H1 (cell line): Measurements from ENCODE around the gene C1QTNF4. TPM values are rescaled to one million over a fixed set of nuclear protein-coding genes. Genes with fewer than 3 reads are reported as not detected.

Experiments used
- CTCF ChIA-PET: fragments of 300-600 bp; sonication (Branson Sonifier 250); formaldehyde crosslinking; loops from one replicate; lab custom pipeline; 2021; ENCODE audit not compliant: partially characterized antibody; lab: Charles Lee
- POLR2A ChIA-PET: fragments of 300-600 bp; sonication (Branson Sonifier 250); formaldehyde crosslinking; loops from one replicate; lab custom pipeline; 2021; ENCODE audit warnings: inconsistent platforms; ENCODE audit not compliant: partially characterized antibody; lab: Charles Lee
- DNase-seq, 2 experiments: peaks; one replicate each; pipeline versions ENCODE4 v3.0.0 to v3.0.0-alpha.2; 2010 to 2022; ENCODE audit warnings: low spot score in 2 of 2, low read depth in 1 of 2, mixed read lengths in 1 of 2
- FAIRE-seq: peaks from 2 replicates; lab custom pipeline; 2011; peaks lifted over from hg19 to GRCh38; lab: Jason Lieb, UNC
- H2AFZ ChIP-seq: 2 replicates; pipeline ENCODE4 v1.8.1; 2012; ENCODE audit warnings: low read length, inconsistent platforms
- H2AK5ac ChIP-seq: 2 replicates; pipeline ENCODE4 v1.6.1; 2013; ENCODE audit warnings: low read depth, low read length
- H2BK120ac ChIP-seq: replicated peaks from 2 replicates; pipeline ENCODE3; 2013; ENCODE audit warnings: low read depth, low read length, inconsistent platforms
- H2BK12ac ChIP-seq: 2 replicates; pipeline ENCODE4 v1.6.1; 2013; ENCODE audit warnings: low read depth, low read length
- H2BK15ac ChIP-seq: 2 replicates; pipeline ENCODE4 v1.6.1; 2013; ENCODE audit warnings: low read length
- H2BK20ac ChIP-seq: 2 replicates; pipeline ENCODE4 v1.6.1; 2013; ENCODE audit warnings: low read length
- H2BK5ac ChIP-seq: 2 replicates; pipeline ENCODE4 v1.6.1; 2013; ENCODE audit warnings: low read depth, low read length
- H3K14ac ChIP-seq: 2 replicates; pipeline ENCODE4 v1.6.1; 2013; ENCODE audit warnings: inconsistent platforms; ENCODE audit not compliant: insufficient read length
- H3K18ac ChIP-seq: 2 replicates; pipeline ENCODE4 v1.6.1; 2013; ENCODE audit warnings: low read length; ENCODE audit errors: extremely low read depth
- H3K23ac ChIP-seq: 2 replicates; pipeline ENCODE4 v1.6.1; 2013; ENCODE audit warnings: inconsistent platforms; ENCODE audit not compliant: insufficient read length
- H3K23me2 ChIP-seq: 2 replicates; pipeline ENCODE4 v1.6.1; 2013; ENCODE audit warnings: low read depth, low read length
- H3K27ac ChIP-seq: 2 replicates; pipeline ENCODE4 v1.6.1; 2011; ENCODE audit warnings: low read depth, low read length, inconsistent platforms
- H3K27me3 ChIP-seq, 4 experiments: replicated peaks in 1 of 4; 1 replicate in 1 of 4; 2 replicates in 3 of 4; pipeline versions ENCODE4 v1.6.1 to v1.8.1; 2011 to 2013; ENCODE audit warnings: low read length in 3 of 4, mild to moderate bottlenecking in 3 of 4, inconsistent platforms in 2 of 4, mixed read lengths in 2 of 4, moderate library complexity in 1 of 4; ENCODE audit not compliant: control insufficient read depth in 3 of 4, insufficient read depth in 3 of 4; ENCODE audit errors: extremely low read depth in 1 of 4
- H3K36me3 ChIP-seq, 4 experiments: 2 replicates each; pipeline versions ENCODE4 v1.6.1 to v1.8.1; 2011 to 2013; ENCODE audit warnings: mild to moderate bottlenecking in 4 of 4, low read length in 3 of 4, moderate library complexity in 2 of 4, control low read depth in 1 of 4, inconsistent platforms in 1 of 4; ENCODE audit not compliant: insufficient read depth in 4 of 4, control insufficient read depth in 2 of 4
- H3K4ac ChIP-seq: replicated peaks from 2 replicates; pipeline ENCODE3; 2013; ENCODE audit warnings: low read length, low read depth, mixed read lengths, inconsistent platforms; ENCODE audit not compliant: insufficient read length
- H3K4me1 ChIP-seq, 4 experiments: replicated peaks in 1 of 4; 1 replicate in 1 of 4; 2 replicates in 3 of 4; pipeline versions ENCODE4 v1.6.1 to v1.8.1; 2011 to 2013; ENCODE audit warnings: low read length in 3 of 4, inconsistent platforms in 2 of 4, mixed read lengths in 1 of 4; ENCODE audit not compliant: insufficient read depth in 4 of 4, control insufficient read depth in 3 of 4
- H3K4me2 ChIP-seq, 2 experiments: 2 replicates each; pipeline versions ENCODE4 v1.6.1 to v1.8.1; 2011 to 2013; ENCODE audit warnings: low read depth in 2 of 2, low read length in 2 of 2, control low read depth in 1 of 2, inconsistent platforms in 1 of 2, mild to moderate bottlenecking in 1 of 2; ENCODE audit not compliant: insufficient read depth in 1 of 2
- H3K4me3 ChIP-seq, 4 experiments: fragments of 200-600, 300-600 bp in 1 of 4; sonication (generic), shearing (Covaris generic), sonication (Bioruptor Twin) in 1 of 4; 2 replicates each; pipeline versions ENCODE4 v1.5.1 to v1.8.1; 2011 to 2016; ENCODE audit warnings: low read length in 4 of 4, low read depth in 3 of 4, control low read depth in 2 of 4, inconsistent platforms in 2 of 4, mild to moderate bottlenecking in 2 of 4, mixed read lengths in 1 of 4, moderate library complexity in 1 of 4; ENCODE audit not compliant: insufficient read depth in 2 of 4; ENCODE audit errors: extremely low read depth in 1 of 4
- H3K56ac ChIP-seq: replicated peaks from 2 replicates; pipeline ENCODE3; 2013; ENCODE audit warnings: low read depth, mild to moderate bottlenecking, mixed read lengths, low read length, inconsistent platforms; ENCODE audit not compliant: insufficient read length
- H3K79me1 ChIP-seq: 2 replicates; pipeline ENCODE4 v1.6.1; 2013; ENCODE audit warnings: low read depth, low read length, control low read depth
- H3K79me2 ChIP-seq, 2 experiments: 2 replicates each; pipeline versions ENCODE4 v1.6.1 to v1.8.1; 2012 to 2013; ENCODE audit warnings: low read length in 2 of 2, mild to moderate bottlenecking in 2 of 2, inconsistent platforms in 1 of 2; ENCODE audit not compliant: insufficient read depth in 2 of 2, control insufficient read depth in 1 of 2
- H3K9ac ChIP-seq, 4 experiments: replicated peaks in 1 of 4; 1 replicate in 1 of 4; 2 replicates in 3 of 4; pipeline versions ENCODE4 v1.6.1 to v1.8.1; 2011 to 2013; ENCODE audit warnings: low read depth in 3 of 4, low read length in 3 of 4, control low read depth in 2 of 4, mild to moderate bottlenecking in 2 of 4, moderate library complexity in 2 of 4, inconsistent platforms in 1 of 4; ENCODE audit errors: extremely low read depth in 1 of 4
- H3K9me3 ChIP-seq, 2 experiments: 2 replicates each; pipeline versions ENCODE4 v1.6.1 to v1.8.1; 2012 to 2013; ENCODE audit warnings: mild to moderate bottlenecking in 2 of 2, moderate library complexity in 2 of 2, control low read depth in 1 of 2, inconsistent platforms in 1 of 2, low read depth in 1 of 2, low read length in 1 of 2, mixed read lengths in 1 of 2; ENCODE audit not compliant: insufficient read depth in 2 of 2
- H4K20me1 ChIP-seq, 2 experiments: replicated peaks in 1 of 2; 2 replicates each; pipeline versions ENCODE3 to v1.8.1; 2011 to 2013; ENCODE audit warnings: inconsistent platforms in 2 of 2, low read length in 2 of 2, mild to moderate bottlenecking in 1 of 2; ENCODE audit not compliant: insufficient read depth in 2 of 2, control insufficient read depth in 1 of 2
- H4K5ac ChIP-seq: 2 replicates; pipeline ENCODE4 v1.6.1; 2013; ENCODE audit warnings: low read length, low read depth, mixed read lengths, inconsistent platforms; ENCODE audit not compliant: insufficient read length
- H4K8ac ChIP-seq: 2 replicates; pipeline ENCODE4 v1.8.0; 2013; ENCODE audit warnings: mild to moderate bottlenecking, moderate library complexity, low read length, inconsistent platforms; ENCODE audit not compliant: insufficient read depth; ENCODE audit errors: extremely low read depth
- H4K91ac ChIP-seq: replicated peaks from 2 replicates; pipeline ENCODE3; 2013; ENCODE audit warnings: low read length, mixed read lengths, inconsistent platforms; ENCODE audit not compliant: insufficient read length
- ASH2L ChIP-seq: fragments of 200-600, 300-600 bp; sonication (generic); IDR thresholded peaks from one replicate; pipeline ENCODE4 v1.7.1; 2017; ENCODE audit warnings: low read length
- BRCA1 ChIP-seq: IDR thresholded peaks from 2 replicates; pipeline ENCODE4 v1.6.1; 2012; ENCODE audit warnings: low read depth, low read length, improper control_type of control experiment
- GTF2F1 ChIP-seq: IDR thresholded peaks from 2 replicates; pipeline ENCODE4 v1.6.1; 2012; ENCODE audit warnings: low read depth, low read length, improper control_type of control experiment, borderline replicate concordance
- POLR2A ChIP-seq, 2 experiments: IDR thresholded peaks; 1 replicate in 1 of 2; 2 replicates in 1 of 2; pipeline ENCODE4 v1.6.1; 2011; ENCODE audit warnings: low read depth in 2 of 2, low read length in 2 of 2, mild to moderate bottlenecking in 2 of 2; ENCODE audit errors: control extremely low read depth in 1 of 2
- POLR2AphosphoS5 ChIP-seq: IDR thresholded peaks from 2 replicates; pipeline ENCODE4 v1.6.1; 2011; ENCODE audit warnings: low read depth, low read length
- POU5F1 ChIP-seq: IDR thresholded peaks from 2 replicates; pipeline ENCODE4 v1.6.1; 2011; ENCODE audit warnings: low read depth, mild to moderate bottlenecking, low read length, moderate library complexity
- RXRA ChIP-seq: IDR thresholded peaks from 2 replicates; pipeline ENCODE4 v1.6.1; 2011; ENCODE audit warnings: low read depth, mild to moderate bottlenecking, low read length, moderate library complexity; ENCODE audit not compliant: insufficient read depth
- SP1 ChIP-seq: IDR thresholded peaks from 2 replicates; pipeline ENCODE4 v1.6.1; 2011; ENCODE audit warnings: low read depth, low read length
- TAF1 ChIP-seq: IDR thresholded peaks from 2 replicates; pipeline ENCODE4 v1.6.1; 2011; ENCODE audit warnings: mild to moderate bottlenecking, low read depth, low read length
- TAF7 ChIP-seq: optimal IDR thresholded peaks from 2 replicates; pipeline ENCODE3; 2011; ENCODE audit warnings: low read depth, mild to moderate bottlenecking, inconsistent platforms, low read length, moderate library complexity, borderline replicate concordance
- TCF12 ChIP-seq: IDR thresholded peaks from 2 replicates; pipeline ENCODE4 v1.6.1; 2011; ENCODE audit warnings: low read depth, mild to moderate bottlenecking, low read length
- WGBS, 2 experiments: shearing (Covaris generic) in 1 of 2; methylation state at CpG; one replicate each; pipeline versions ENCODE4 v1.1.6 to v1.1.7; 2013 to 2015; ENCODE audit warnings: low lambda C conversion rate in 2 of 2, mixed read lengths in 2 of 2, inconsistent platforms in 1 of 2, low coverage in 1 of 2, missing lambda C conversion rate in 1 of 2; ENCODE audit not compliant: insufficient replicate concordance in 2 of 2, insufficient coverage in 1 of 2, insufficient read length in 1 of 2; ENCODE audit errors: extremely low coverage in 1 of 2, missing lambda C conversion rate in 1 of 2; 5-methylcytosine and 5-hydroxymethylcytosine counted together
- polyA plus RNA-seq, 7 experiments: library from polyadenylated mRNA; depleted of rRNA in 3 of 7; stranded (reverse) in 5 of 7; unstranded in 2 of 7; fragments of >200 nt in 5 of 7; fragments of 200-250 nt in 2 of 7; gene quantifications; 1 replicate in 5 of 7; 2 replicates in 1 of 7; 4 replicates in 1 of 7; pipeline versions ENCODE4 v1.2.1 to v1.2.3, GENCODE V29; 2011 to 2013; ENCODE audit warnings: missing spikeins in 2 of 7, mixed read lengths in 2 of 7
- total RNA-seq: library from RNA; stranded (reverse); fragmentation: NEBNext Ultra II Directional; extraction: Animal tissue kit (Norgen Biotek cat#: 25700); gene quantifications from 2 replicates; pipeline ENCODE4 v1.2.1, GENCODE V29; 2021
- TF ChIP-seq, protein P1 (sequence below): IDR thresholded peaks from 2 replicates; pipeline ENCODE4 v1.6.1; 2011; ENCODE audit warnings: low read depth, mild to moderate bottlenecking, low read length; ENCODE audit not compliant: insufficient read depth

Gene C1QTNF4
- total and polyA plus RNA-seq, 2 of the 8 experiments (the other 6 are each of a cell fraction or from before 2014, with no cell fraction given): 3.9 to 6.0 TPM

DNA sequence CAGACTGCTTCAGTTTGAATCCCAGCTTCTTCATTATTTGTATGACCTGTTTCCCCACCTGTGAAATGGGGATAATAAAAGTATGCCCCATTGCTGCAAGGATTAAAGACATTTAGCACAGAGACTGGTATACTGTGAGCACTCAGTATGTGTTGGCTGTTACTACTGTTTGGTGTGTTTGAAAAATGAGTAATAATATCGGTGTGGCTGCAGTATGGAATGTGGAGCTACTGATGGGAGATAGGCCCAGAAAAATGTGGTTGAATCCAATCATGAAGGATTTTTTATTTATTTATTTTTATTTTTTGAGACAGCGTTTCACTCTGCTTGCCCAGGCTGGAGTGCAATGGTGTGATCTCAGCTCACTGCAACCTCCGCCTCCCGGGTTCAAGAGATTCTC, 9.1 kb upstream of the C1QTNF4 start:
- 86% methylated on average over 4 of the region's 4 CpGs; no CpG with 5 or more reads in 1 of the 2 experiments for WGBS, 2 experiments
- H3K9ac ChIP-seq: no peak overlapping the region
- no peak for TF ChIP-seq RXRA
- no peak for TF ChIP-seq BRCA1
- no peak for TF ChIP-seq POLR2A (IDR thresholded peaks at IDR 0.05; ENCODE audit: control extremely low read depth in 1 of 2, low read depth in 2 of 2, low read length in 2 of 2)
- TF ChIP-seq TCF12: no peak
- TF ChIP-seq ASH2L: no peak
- TF ChIP-seq, protein P1, sequence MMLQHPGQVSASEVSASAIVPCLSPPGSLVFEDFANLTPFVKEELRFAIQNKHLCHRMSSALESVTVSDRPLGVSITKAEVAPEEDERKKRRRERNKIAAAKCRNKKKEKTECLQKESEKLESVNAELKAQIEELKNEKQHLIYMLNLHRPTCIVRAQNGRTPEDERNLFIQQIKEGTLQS: no peak
- no peak for TF ChIP-seq TAF7
- TF ChIP-seq SP1: no peak
- TF ChIP-seq GTF2F1: no peak
- no peak for TF ChIP-seq POU5F1
- TF ChIP-seq POLR2AphosphoS5: no peak
- TF ChIP-seq TAF1: no peak
- no peak overlapping the region for H3K56ac ChIP-seq
- no peak overlapping the region for H3K4me2 ChIP-seq
- H3K27ac ChIP-seq: no peak overlapping the region
- DNase-seq: no peak
- no peaks in the 10 kb centered on the region for H4K20me1 ChIP-seq
- no peak overlapping the region for H2AK5ac ChIP-seq
- H3K79me1 ChIP-seq: no peaks in the 10 kb centered on the region
- FAIRE-seq: no peak
- H2AFZ ChIP-seq: no peak overlapping the region
- no peak overlapping the region for H3K4ac ChIP-seq
- no peaks in the 10 kb centered on the region for H3K27me3 ChIP-seq
- H4K5ac ChIP-seq: no peak overlapping the region
- H3K14ac ChIP-seq: no peak overlapping the region
- ChIA-PET CTCF (interaction anchor here (0.7 kb wide), 1 partner anchor 93 kb away, joined by 4 read pairs; no protein-coding TSS in a partner anchor), POLR2A (interaction anchor here (1.1 to 2.3 kb wide), 2 partner anchors 9 to 10 kb away, joined by 3 to 8 read pairs; no protein-coding TSS in a partner anchor)
- no peak overlapping the region for H2BK5ac ChIP-seq
- H2BK20ac ChIP-seq: no peak overlapping the region
- H3K4me1 ChIP-seq: no peaks in the 10 kb centered on the region; a peak in 2 of 7 replicates
- H4K91ac ChIP-seq: no peak overlapping the region
- no peak overlapping the region for H3K23ac ChIP-seq
- no peak overlapping the region for H3K18ac ChIP-seq
- no peak overlapping the region for H2BK12ac ChIP-seq
- no peak overlapping the region for H4K8ac ChIP-seq
- no peak overlapping the region for H2BK15ac ChIP-seq
- no peak overlapping the region for H3K4me3 ChIP-seq
- no peaks in the 10 kb centered on the region; the same call in 1 of the 2 replicates for H3K23me2 ChIP-seq
- H3K36me3 ChIP-seq: no peaks in the 10 kb centered on the region
- H3K9me3 ChIP-seq: no peaks in the 10 kb centered on the region
- H2BK120ac ChIP-seq: no peak overlapping the region
- H3K79me2 ChIP-seq: no peaks in the 10 kb centered on the region
